Endothelial cell of umbilical vein (primary cell): Measurements from ENCODE around the gene AKAP8L. TPM values are rescaled to one million over a fixed set of nuclear protein-coding genes. Genes with fewer than 3 reads are reported as not detected.

ENCODE experiments used
- BruUV-seq: library from RNA; stranded (reverse); fragments of 400-500 nt; replicated peaks from 2 replicates; lab custom pipeline; 2021; lab: Mats Ljungman, UMichigan
- CTCF ChIA-PET: fragments of 300-600, 350-600 bp; sonication (Branson Sonifier 250); formaldehyde crosslinking; loops from one replicate; lab custom pipeline; 2021; ENCODE audit warnings: antibody characterized with exemption, inconsistent platforms; lab: Charles Lee
- POLR2A ChIA-PET: fragments of 300-600, 350-600 bp; sonication (Branson Sonifier 250); formaldehyde crosslinking; loops from one replicate; lab custom pipeline; 2021; ENCODE audit warnings: antibody characterized with exemption, inconsistent platforms; lab: Charles Lee
- DNase-seq: peaks from one replicate; pipeline ENCODE4 v3.0.0-alpha.2; 2011; ENCODE audit warnings: low read depth, low spot score
- FAIRE-seq: peaks from 2 replicates; lab custom pipeline; 2011; peaks lifted over from hg19 to GRCh38; lab: Jason Lieb, UNC
- H2AFZ ChIP-seq: 2 replicates; pipeline ENCODE4 v1.6.0; 2012; ENCODE audit warnings: low read depth, low read length, control low read depth, inconsistent platforms
- H3K27ac ChIP-seq: 2 replicates; pipeline ENCODE4 v1.5.1; 2011; ENCODE audit warnings: low read depth, mild to moderate bottlenecking, control low read depth, low read length, moderate library complexity; ENCODE audit not compliant: insufficient read depth
- H3K27me3 ChIP-seq, 2 experiments: 2 replicates each; pipeline versions ENCODE4 v1.6.0 to v1.6.1; 2011; ENCODE audit warnings: low read length in 2 of 2, mixed read lengths in 1 of 2; ENCODE audit not compliant: control insufficient read depth in 2 of 2, insufficient read depth in 2 of 2
- H3K36me3 ChIP-seq, 2 experiments: 2 replicates in 1 of 2; 3 replicates in 1 of 2; pipeline ENCODE4 v1.5.1; 2011; ENCODE audit warnings: low read length in 2 of 2, mild to moderate bottlenecking in 1 of 2, moderate library complexity in 1 of 2; ENCODE audit not compliant: control insufficient read depth in 2 of 2, insufficient read depth in 2 of 2; ENCODE audit errors: extremely low read depth in 1 of 2
- H3K4me1 ChIP-seq: 3 replicates; pipeline ENCODE4 v1.5.1; 2011; ENCODE audit warnings: mild to moderate bottlenecking, low read length; ENCODE audit not compliant: control insufficient read depth, insufficient read depth; ENCODE audit errors: extremely low read depth
- H3K4me2 ChIP-seq: 2 replicates; pipeline ENCODE4 v1.6.1; 2011; ENCODE audit warnings: low read length, control low read depth, mixed read lengths; ENCODE audit not compliant: insufficient read depth
- H3K4me3 ChIP-seq, 3 experiments: fragments of 200-600 bp in 1 of 3; sonication (generic), shearing (Covaris generic) in 1 of 3; replicated peaks in 1 of 3; 2 replicates each; pipeline ENCODE4 v1.5.1; 2011 to 2016; ENCODE audit warnings: control low read depth in 3 of 3, low read length in 3 of 3, mild to moderate bottlenecking in 2 of 3, inconsistent platforms in 1 of 3, low read depth in 1 of 3, moderate library complexity in 1 of 3; ENCODE audit not compliant: insufficient read depth in 1 of 3
- H3K79me2 ChIP-seq: 2 replicates; pipeline ENCODE4 v1.6.0; 2012; ENCODE audit warnings: low read length, inconsistent platforms; ENCODE audit not compliant: control insufficient read depth, insufficient read depth
- H3K9ac ChIP-seq: replicated peaks from 2 replicates; pipeline ENCODE3; 2011; ENCODE audit warnings: low read length, control low read depth; ENCODE audit not compliant: insufficient read depth; ENCODE audit errors: extremely low read depth
- H3K9me1 ChIP-seq: replicated peaks from 3 replicates; pipeline ENCODE4 v1.6.0; 2011; ENCODE audit warnings: mild to moderate bottlenecking, low read length; ENCODE audit not compliant: control insufficient read depth, insufficient read depth; ENCODE audit errors: extremely low read depth
- H3K9me3 ChIP-seq: replicated peaks from 2 replicates; pipeline ENCODE4 v1.5.1; 2012; ENCODE audit warnings: low read length, inconsistent platforms; ENCODE audit not compliant: control insufficient read depth, insufficient read depth
- H4K20me1 ChIP-seq: replicated peaks from 2 replicates; pipeline ENCODE3; 2011; ENCODE audit warnings: mild to moderate bottlenecking, low read length; ENCODE audit not compliant: control insufficient read depth, insufficient read depth; ENCODE audit errors: extremely low read depth
- EZH2 ChIP-seq: IDR thresholded peaks from 2 replicates; pipeline ENCODE4 v1.6.1; 2012; ENCODE audit warnings: borderline replicate concordance, low read depth, mild to moderate bottlenecking, moderate library complexity, low read length, inconsistent platforms; ENCODE audit not compliant: severe bottlenecking
- FOS ChIP-seq: IDR thresholded peaks from 2 replicates; pipeline ENCODE4 v1.6.1; 2011; ENCODE audit warnings: mild to moderate bottlenecking, low read length, moderate library complexity, borderline replicate concordance; ENCODE audit not compliant: insufficient read depth
- GATA2 ChIP-seq: IDR thresholded peaks from 2 replicates; pipeline ENCODE4 v1.7.0; 2011; ENCODE audit warnings: low read depth, mild to moderate bottlenecking, moderate library complexity, mixed read lengths, low read length; ENCODE audit not compliant: insufficient read length, insufficient read depth
- JUN ChIP-seq: IDR thresholded peaks from 2 replicates; pipeline ENCODE4 v1.6.1; 2011; ENCODE audit warnings: borderline replicate concordance, low read depth; ENCODE audit not compliant: insufficient read length, insufficient read depth
- MYC ChIP-seq: IDR thresholded peaks from one replicate; pipeline ENCODE4 v1.6.1; 2011; ENCODE audit warnings: mild to moderate bottlenecking, low read depth, low read length
- POLR2A ChIP-seq: IDR thresholded peaks from 2 replicates; pipeline ENCODE4 v1.6.1; 2012; ENCODE audit warnings: low read depth, mild to moderate bottlenecking, control low read depth, low read length
- POLR2AphosphoS5 ChIP-seq: IDR thresholded peaks from 2 replicates; pipeline ENCODE4 v1.6.1; 2012; ENCODE audit warnings: low read depth, mild to moderate bottlenecking, control low read depth, low read length, moderate library complexity; ENCODE audit not compliant: insufficient read depth
- dilution Hi-C: fragments of 300-500 bp; cut with MboI; formaldehyde crosslinking; loops from one replicate; pipeline ENCODE4 v1.15.0; 2019; ENCODE audit warnings: low sequenced_read_pairs; ENCODE audit not compliant: extremely low pct_ligation_motif_present
- intact Hi-C: fragments of 100-400 bp; cut with micrococcal nuclease; formaldehyde crosslinking; loops from one replicate; pipeline ENCODE4 v1.10.0; 2022
- polyA plus RNA-seq, 4 experiments: library from polyadenylated mRNA; depleted of rRNA in 3 of 4; stranded (reverse) in 3 of 4; unstranded in 1 of 4; fragments of >200 nt; gene quantifications; 2 replicates each; pipeline versions ENCODE4 v1.2.1 to v1.2.3, GENCODE V29; 2011 to 2012; ENCODE audit warnings: missing spikeins in 1 of 4
- total RNA-seq: library from RNA; stranded (reverse); gene quantifications from 2 replicates; pipeline ENCODE4 v1.2.3, GENCODE V29; 2021
- TF ChIP-seq, protein P1 (sequence below): IDR thresholded peaks from 2 replicates; pipeline ENCODE4 v1.6.1; 2011; ENCODE audit not compliant: insufficient read depth, insufficient read length
- TF ChIP-seq, protein P2 (sequence below), 2 donors: IDR thresholded peaks; 1 replicate in 1 of 2; 2 replicates in 1 of 2; pipeline ENCODE4 v1.5.1; 2011; ENCODE audit warnings: low read length in 2 of 2, mild to moderate bottlenecking in 2 of 2, moderate library complexity in 2 of 2, control low read depth in 1 of 2, inconsistent platforms in 1 of 2, low read depth in 1 of 2; ENCODE audit not compliant: insufficient read depth in 1 of 2; ENCODE audit errors: extremely low read depth in 1 of 2

The AKAP8L gene
- total and polyA plus RNA-seq, 2 donors (not counting 3 experiments of a cell fraction or from before 2014, with no cell fraction given) = 63.9 to 99.6 TPM

DNA sequence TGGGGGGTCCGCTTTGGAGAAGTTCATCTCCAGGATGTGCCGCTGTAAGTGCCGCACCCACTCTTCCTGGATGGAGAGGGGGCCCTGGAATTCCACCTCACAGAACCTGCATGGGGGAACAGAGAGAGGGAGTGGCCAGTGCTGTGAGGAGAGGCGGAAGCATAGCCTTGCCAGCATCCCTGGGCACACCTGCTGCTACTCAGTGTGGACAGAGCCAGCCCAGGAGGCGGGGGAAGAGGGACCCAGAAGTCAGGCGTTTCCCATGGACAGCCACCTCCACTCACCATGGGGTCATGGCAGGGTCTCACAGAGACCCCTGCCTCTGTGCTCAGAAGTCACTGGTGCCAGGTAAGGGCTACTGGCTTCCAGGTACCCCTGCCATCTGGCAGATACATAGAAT lies 4.3 kb upstream of the AKAP8L start:
- ChIA-PET CTCF (interaction anchor here (1.7 kb wide), 1 partner anchor 133 kb away, joined by 5 read pairs; no protein-coding TSS in a partner anchor), POLR2A (no interaction called here)
- BruUV-seq = no TSS peak
- H2AFZ ChIP-seq = no peak overlapping the region
- no peaks in the 10 kb centered on the region for H3K9me1 ChIP-seq
- H3K9me3 ChIP-seq = no peaks in the 10 kb centered on the region
- no peak overlapping the region for H3K4me3 ChIP-seq
- no peak overlapping the region for H3K27ac ChIP-seq
- DNase-seq (no peak), FAIRE-seq (no peak)
- peaks cover 4% of the 10 kb centered on the region for H3K4me1 ChIP-seq
- no peak overlapping the region for H3K4me2 ChIP-seq
- no peak overlapping the region for H3K9ac ChIP-seq
- peaks cover 8 to 50% of the 10 kb centered on the region in 2 experiments for H3K36me3 ChIP-seq
- peaks cover 10% of the 10 kb centered on the region for H3K79me2 ChIP-seq
- TF ChIP-seq POLR2A (no peak), MYC (no peak), JUN (no peak), POLR2AphosphoS5 (no peak), GATA2 (no peak), EZH2 (no peak), FOS (no peak)
- TF ChIP-seq, protein P1, sequence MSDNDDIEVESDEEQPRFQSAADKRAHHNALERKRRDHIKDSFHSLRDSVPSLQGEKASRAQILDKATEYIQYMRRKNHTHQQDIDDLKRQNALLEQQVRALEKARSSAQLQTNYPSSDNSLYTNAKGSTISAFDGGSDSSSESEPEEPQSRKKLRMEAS = no peak
- TF ChIP-seq, protein P2, sequence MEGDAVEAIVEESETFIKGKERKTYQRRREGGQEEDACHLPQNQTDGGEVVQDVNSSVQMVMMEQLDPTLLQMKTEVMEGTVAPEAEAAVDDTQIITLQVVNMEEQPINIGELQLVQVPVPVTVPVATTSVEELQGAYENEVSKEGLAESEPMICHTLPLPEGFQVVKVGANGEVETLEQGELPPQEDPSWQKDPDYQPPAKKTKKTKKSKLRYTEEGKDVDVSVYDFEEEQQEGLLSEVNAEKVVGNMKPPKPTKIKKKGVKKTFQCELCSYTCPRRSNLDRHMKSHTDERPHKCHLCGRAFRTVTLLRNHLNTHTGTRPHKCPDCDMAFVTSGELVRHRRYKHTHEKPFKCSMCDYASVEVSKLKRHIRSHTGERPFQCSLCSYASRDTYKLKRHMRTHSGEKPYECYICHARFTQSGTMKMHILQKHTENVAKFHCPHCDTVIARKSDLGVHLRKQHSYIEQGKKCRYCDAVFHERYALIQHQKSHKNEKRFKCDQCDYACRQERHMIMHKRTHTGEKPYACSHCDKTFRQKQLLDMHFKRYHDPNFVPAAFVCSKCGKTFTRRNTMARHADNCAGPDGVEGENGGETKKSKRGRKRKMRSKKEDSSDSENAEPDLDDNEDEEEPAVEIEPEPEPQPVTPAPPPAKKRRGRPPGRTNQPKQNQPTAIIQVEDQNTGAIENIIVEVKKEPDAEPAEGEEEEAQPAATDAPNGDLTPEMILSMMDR (IDR thresholded peaks at IDR 0.05; ENCODE audit: extremely low read depth in 1 of 2, insufficient read depth in 1 of 2, low read depth in 1 of 2, low read length in 2 of 2) = no peak
- intact Hi-C loops (no loop called here), dilution Hi-C loops (no loop called here)
- H4K20me1 ChIP-seq = no peaks in the 10 kb centered on the region
- no peaks in the 10 kb centered on the region for H3K27me3 ChIP-seq
